IPS DF 19.7 (cell line): ENCODE results near the gene MACROH2A1.

ENCODE experiments used
- DNase-seq: peaks from one replicate; pipeline ENCODE4 v3.0.0-alpha.2; 2013; ENCODE audit warnings: low read depth, low spot score

Gene MACROH2A1

DNA sequence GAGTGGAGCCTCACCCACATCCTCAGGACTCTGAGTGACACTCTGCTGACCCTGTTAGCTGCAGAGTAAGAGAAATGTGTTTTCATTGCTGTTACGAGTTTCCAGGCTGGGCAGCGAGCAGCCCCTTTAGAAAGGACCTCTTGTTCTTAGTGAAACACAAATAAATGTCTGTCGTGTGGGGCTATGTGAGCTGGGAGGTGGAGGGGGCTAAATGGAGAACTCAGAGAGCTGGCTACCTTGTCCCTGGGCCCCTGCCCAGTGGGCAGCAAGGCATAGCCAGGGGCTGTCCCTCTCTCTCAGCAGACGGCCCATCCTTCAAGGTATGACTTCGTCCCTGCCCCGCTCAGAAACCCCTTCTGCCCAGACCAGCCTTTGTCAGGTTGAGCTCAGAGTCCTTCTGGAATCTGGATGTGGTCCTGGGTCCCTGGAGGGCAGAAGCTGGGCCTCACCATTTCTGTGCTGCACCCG, 38.0 kb upstream of the MACROH2A1 start:
- no peak for DNase-seq

- DNase-seq: no peak
Measured at GRCh38 chr5:135435467-135436330, 36.7 kb upstream of the MACROH2A1 start.

DNA sequence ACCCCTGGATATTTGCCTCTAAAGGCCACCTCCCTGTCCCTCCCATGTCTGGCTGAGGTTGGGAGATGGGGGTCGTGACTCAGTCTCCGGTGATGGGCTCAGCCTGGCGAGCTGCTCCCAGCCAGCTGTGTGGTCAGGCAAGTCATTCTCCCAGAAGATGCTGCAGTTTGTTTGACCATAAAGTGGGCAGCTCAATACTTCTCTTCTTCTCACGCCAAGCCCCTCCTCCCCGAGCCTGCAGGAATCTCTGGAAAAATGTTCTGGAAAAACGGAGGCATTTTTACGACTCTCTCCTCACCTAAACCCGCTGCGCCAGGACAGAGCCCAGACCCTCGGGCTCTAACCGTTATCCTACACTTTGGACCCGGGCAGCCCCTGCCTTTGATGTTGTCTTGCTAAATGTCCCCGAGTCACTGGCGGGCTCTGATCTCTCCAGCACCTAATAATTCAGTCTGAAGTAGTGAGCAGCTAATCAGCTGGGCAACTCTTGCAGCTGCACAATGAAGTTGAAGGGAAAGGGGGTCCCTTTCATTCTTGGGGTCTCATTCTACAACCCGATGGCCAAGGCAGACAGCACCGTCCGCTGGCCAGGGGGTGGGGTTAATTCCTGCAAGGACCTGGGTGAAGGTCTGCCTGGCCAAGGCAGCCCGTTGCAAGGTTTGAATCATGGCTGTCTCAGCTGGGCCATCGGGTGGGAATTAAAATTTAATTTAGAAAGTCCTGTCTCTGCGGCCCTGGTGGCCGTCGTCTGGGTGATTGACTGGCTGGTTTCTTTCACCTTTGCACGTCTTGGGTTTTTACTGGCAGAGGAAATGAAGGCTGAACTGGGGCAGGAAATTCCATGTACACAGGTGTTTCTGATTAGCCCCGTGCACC, 35.8 kb upstream of the MACROH2A1 start:
- no peak for DNase-seq

- no peak for DNase-seq
Measured at GRCh38 chr5:135433681-135434426, 34.8 kb upstream of the MACROH2A1 start.

- DNase-seq: no peak
Measured at GRCh38 chr5:135432113-135432512, 33.1 kb upstream of the MACROH2A1 start.

- no peak for DNase-seq
Measured at GRCh38 chr5:135430135-135430437, 31.1 kb upstream of the MACROH2A1 start.

DNA sequence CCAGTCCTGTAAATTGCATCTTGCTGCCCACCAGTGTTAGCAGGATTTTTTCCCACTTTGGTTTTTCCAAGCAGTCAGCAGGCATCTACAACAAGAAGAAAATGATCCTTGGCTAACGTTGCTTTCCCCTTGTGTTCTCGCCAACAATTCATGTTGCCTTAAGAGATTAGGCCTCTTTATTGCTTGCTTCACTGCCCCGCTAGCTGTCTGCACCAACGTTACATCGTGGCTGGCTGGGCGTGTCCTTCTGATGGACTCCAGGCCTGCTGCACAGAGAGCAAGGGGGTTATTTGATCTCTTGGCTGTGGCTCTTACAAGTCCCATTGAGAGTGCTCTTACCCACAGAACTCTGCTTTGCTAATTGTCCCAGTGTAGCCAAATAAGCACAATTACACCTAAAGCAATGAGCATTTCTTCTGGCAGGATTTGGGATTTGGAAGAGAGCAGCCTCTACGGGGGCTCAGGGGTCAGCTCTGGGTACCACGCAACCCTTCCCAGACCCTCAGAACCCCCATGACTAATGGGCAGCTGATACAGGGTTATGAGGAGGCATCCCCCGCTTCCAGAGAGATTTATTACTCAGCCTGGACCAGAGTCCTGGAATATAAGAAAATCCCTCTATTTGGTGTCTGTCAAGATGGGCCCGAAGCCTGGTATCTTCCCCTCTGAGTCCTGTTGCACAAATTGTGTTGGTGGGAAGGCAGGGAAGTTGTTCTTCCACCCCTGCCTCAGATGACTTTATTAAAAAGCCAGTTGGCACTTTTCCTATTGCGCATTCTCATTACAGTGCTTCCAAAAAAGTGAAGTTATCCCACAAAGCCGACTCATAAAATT, 30.5 kb upstream of the MACROH2A1 start:
- DNase-seq: no peak

GRCh38 chr5:135428586-135428985, 29.6 kb upstream of the MACROH2A1 start:
- no peak for DNase-seq

GRCh38 chr5:135426102-135427082, 27.4 kb upstream of the MACROH2A1 start:
- DNase-seq: no peak

GRCh38 chr5:135425641-135426040, 26.6 kb upstream of the MACROH2A1 start:
- no peak for DNase-seq

DNA sequence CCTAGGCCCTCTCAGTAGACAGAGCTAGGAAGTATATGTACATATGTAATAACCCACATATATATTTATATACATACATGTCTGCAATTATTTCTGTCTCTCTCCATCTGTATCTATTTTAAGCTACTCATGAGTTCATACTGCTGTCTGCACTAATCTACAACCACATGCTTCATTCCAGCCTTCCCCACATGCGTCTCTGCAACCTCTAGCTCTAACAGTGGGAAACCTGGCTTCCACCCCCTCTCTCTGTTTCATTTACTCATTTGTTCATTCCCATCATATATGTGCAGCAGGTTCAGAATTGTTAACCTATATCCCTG, 24.8 kb upstream of the MACROH2A1 start:
- no peak for DNase-seq

- no peak for DNase-seq
Measured at GRCh38 chr5:135423146-135423845, 24.3 kb upstream of the MACROH2A1 start.

GRCh38 chr5:135422419-135422818, 23.4 kb upstream of the MACROH2A1 start:
- no peak for DNase-seq

GRCh38 chr5:135417083-135417482, 18.1 kb upstream of the MACROH2A1 start:
- DNase-seq: no peak

- no peak for DNase-seq
Measured at GRCh38 chr5:135405082-135405481, 6.1 kb upstream of the MACROH2A1 start.

- DNase-seq: no peak
Measured at GRCh38 chr5:135402031-135402430, 3.0 kb upstream of the MACROH2A1 start.

DNA sequence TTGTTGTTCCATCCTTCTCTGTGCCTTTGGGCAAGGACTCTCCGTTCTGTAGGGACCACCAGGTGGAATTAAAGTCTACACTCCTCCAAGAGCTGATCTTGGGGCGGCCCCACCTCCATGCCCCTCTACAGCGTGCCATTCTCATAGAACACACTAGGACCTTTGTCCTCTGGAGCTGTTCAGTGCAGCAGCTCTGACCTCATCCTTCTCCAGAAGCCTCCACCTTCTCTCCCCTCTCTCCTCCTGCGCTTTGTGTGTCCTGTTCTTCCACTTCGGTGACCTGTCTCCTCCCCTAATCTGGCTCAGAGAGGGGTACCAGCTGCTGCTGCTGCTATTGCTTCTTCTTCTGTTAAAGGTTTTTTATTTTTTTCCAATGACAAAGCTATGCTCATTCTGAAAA, 1.8 kb upstream of the MACROH2A1 start:
- DNase-seq: no peak

DNA sequence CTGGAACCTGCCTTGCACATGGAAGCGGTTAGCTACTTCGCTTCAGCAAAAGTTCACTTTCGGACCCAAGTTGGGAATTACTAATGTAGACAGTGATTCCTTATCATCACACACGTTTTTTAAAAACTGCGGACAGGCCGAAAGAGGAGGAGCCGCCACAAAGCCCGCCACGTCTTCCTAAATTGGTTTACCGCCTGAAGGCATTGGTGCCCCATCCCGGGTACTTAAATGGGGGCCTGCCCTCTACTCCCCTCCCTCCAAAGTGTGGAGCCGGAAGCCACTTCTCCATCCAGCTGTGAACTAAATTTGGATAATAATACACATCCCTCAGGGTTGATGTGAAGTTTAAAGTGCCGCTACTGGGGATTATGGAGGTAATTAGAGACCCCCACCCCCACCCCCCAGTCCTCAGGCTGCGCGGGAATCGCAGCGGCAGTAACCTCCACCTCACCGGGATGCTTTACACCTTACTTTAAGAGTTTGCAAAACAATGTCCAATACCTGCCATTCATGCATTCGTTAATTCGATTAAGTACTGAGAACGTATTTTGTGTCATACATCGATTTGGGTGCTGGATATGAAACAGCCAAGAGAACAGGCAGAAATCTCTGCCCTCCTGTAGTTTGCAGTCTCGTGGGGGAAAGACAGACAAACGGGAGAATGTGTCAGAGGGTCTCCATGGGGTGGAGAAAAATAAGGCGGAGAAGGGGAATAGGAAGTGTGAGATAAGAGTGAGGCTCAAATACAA, 937 bp upstream of the MACROH2A1 start:
- peak; percentile 73 for DNase-seq
